ENCODE results near the gene TRAPPC4. TPM values are rescaled to one million over a fixed set of nuclear protein-coding genes. Genes with fewer than 3 reads are reported as not detected.

Gene TRAPPC4
- total RNA-seq, 4 donors from 2014 or later: 8.2 to 55.4 (median 28.6) TPM

DNA sequence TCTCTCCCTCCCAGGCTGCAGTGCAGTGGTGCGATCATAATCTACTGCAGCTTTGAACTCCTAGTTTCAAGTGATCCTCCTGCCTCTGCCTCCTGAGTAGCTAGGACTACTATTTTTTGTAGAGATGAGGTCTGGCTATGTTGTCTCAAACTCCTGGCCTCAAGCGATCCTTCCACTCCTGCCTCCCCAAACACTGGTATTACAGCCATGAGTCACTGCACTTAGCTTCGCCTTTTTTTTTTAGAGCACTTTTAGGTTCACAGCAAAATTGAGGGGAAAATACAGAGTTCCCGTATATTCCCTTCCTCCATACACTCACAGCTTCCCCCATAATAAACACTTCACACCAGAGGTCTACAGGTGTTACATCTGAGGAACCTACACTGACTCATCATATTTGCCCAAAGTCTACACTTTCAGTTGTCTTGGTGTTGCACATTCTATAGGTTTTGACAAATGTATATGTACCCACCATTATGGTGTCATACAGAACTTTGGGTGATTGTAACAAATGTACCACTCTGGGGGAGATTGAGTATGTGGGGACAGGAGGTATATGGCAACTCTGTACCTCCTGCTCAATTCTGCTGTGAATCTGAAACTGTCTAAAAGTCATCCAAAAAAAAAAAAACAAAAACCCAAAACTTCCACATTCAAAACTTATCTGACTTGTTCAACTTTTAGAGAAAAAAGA, 23.4 kb downstream of the TRAPPC4 start:
- no peaks in the 10 kb centered on the region for H3K4me1 ChIP-seq
- TF ChIP-seq, protein P1, sequence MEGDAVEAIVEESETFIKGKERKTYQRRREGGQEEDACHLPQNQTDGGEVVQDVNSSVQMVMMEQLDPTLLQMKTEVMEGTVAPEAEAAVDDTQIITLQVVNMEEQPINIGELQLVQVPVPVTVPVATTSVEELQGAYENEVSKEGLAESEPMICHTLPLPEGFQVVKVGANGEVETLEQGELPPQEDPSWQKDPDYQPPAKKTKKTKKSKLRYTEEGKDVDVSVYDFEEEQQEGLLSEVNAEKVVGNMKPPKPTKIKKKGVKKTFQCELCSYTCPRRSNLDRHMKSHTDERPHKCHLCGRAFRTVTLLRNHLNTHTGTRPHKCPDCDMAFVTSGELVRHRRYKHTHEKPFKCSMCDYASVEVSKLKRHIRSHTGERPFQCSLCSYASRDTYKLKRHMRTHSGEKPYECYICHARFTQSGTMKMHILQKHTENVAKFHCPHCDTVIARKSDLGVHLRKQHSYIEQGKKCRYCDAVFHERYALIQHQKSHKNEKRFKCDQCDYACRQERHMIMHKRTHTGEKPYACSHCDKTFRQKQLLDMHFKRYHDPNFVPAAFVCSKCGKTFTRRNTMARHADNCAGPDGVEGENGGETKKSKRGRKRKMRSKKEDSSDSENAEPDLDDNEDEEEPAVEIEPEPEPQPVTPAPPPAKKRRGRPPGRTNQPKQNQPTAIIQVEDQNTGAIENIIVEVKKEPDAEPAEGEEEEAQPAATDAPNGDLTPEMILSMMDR (IDR thresholded peaks at IDR 0.05): no peak
- TF ChIP-seq POLR2A (IDR thresholded peaks at IDR 0.05): no peak
- H3K27ac ChIP-seq: no peak overlapping the region
- intact Hi-C loops (cut with DNase I; ENCODE audit: low total_unique reads): no loop called here
- H3K36me3 ChIP-seq: no peaks in the 10 kb centered on the region
- H3K4me3 ChIP-seq: no peak overlapping the region
- no peaks in the 10 kb centered on the region for H3K9me3 ChIP-seq
- DNase-seq: no peak
- no peaks in the 10 kb centered on the region for H3K27me3 ChIP-seq

DNA sequence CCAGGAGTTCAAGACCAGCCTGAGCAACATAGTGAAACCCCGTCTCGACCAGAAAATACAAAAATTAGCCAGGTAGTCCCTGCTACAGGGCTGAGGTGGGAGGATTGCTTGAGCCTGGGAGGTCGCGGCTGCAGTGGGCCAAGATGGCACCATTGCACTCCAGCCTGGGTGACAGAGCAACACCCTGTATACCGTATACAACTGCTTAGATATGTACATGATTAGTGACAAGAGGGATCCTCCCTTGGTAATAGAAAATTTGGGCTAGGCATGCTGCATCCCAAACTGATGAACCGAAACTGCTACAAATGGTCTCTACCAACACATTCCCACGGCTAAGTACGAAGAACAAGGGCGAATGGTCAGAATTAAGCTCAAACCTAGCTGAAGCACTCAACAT, 24.4 kb downstream of the TRAPPC4 start:
- no peaks in the 10 kb centered on the region for H3K27me3 ChIP-seq

GRCh38 chr11:119044708-119045107, 26.1 kb downstream of the TRAPPC4 start:
- no peaks in the 10 kb centered on the region for H3K4me1 ChIP-seq
- no peak overlapping the region for H3K4me3 ChIP-seq
- H3K27me3 ChIP-seq: no peaks in the 10 kb centered on the region
- no peak overlapping the region for H3K27ac ChIP-seq
- no peaks in the 10 kb centered on the region for H3K9me3 ChIP-seq
- intact Hi-C loops (cut with DNase I; ENCODE audit: low total_unique reads): no loop called here
- no peak for TF ChIP-seq POLR2A (IDR thresholded peaks at IDR 0.05)
- TF ChIP-seq, protein P1 (IDR thresholded peaks at IDR 0.05): no peak
- H3K36me3 ChIP-seq: no peaks in the 10 kb centered on the region
- DNase-seq: no peak

More for the DNA sequence above, 24.4 kb downstream of the TRAPPC4 start:
- H3K36me3 ChIP-seq: no peaks in the 10 kb centered on the region
- H3K4me3 ChIP-seq: no peak overlapping the region
- intact Hi-C loops (cut with DNase I; ENCODE audit: low total_unique reads): no loop called here
- DNase-seq: no peak
- no peaks in the 10 kb centered on the region for H3K9me3 ChIP-seq
- TF ChIP-seq, protein P1 (IDR thresholded peaks at IDR 0.05): no peak
- TF ChIP-seq POLR2A (IDR thresholded peaks at IDR 0.05): no peak
- no peaks in the 10 kb centered on the region for H3K4me1 ChIP-seq
- H3K27ac ChIP-seq: no peak overlapping the region

DNA sequence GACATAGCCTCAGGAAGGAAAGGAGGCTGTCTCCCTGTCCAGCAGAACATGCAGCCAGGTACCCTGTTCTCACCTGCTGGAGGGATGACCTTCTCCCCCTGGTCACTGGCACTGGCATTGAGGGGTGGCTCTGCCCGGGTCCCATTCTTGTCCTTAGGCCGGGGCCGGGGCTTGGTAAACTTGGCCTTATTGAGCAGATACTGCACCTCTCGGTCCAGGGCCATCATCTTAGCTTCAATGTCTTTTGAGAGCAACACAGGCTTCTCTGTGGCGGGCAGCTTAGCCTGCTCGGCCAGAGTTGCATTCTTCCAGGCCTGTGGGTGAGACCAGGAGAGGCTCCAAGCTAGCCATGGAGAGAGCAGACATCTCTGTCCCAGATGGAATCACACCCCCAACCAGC, 27.9 kb downstream of the TRAPPC4 start:
- no peaks in the 10 kb centered on the region for H3K36me3 ChIP-seq
- H3K4me1 ChIP-seq: no peaks in the 10 kb centered on the region
- no peak overlapping the region for H3K4me3 ChIP-seq
- no peaks in the 10 kb centered on the region for H3K27me3 ChIP-seq
- DNase-seq: no peak
- intact Hi-C loops (cut with DNase I; ENCODE audit: low total_unique reads): no loop called here
- TF ChIP-seq POLR2A (IDR thresholded peaks at IDR 0.05): no peak
- TF ChIP-seq, protein P1 (IDR thresholded peaks at IDR 0.05): no peak
- no peak overlapping the region for H3K27ac ChIP-seq
- no peaks in the 10 kb centered on the region for H3K9me3 ChIP-seq

DNA sequence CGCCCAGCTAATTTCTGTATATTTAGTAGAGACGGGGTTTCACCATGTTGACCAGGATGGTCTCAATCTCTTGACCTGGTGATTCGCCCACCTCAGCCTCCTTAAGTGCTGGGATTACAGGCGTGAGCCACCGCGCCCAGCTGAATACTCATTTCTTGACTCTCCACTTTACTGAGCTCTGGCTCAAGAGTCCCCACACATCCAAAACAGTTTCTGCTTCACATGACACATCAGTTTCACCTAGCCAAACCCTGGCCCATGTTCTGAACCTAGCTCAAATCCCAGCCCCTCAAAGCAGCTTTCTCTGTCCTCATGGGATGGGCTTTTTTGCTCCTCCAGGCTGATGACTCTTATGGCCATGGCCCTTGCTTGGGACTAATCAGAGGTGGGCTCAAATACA, 28.6 kb downstream of the TRAPPC4 start:
- TF ChIP-seq, protein P1 (IDR thresholded peaks at IDR 0.05): no peak
- TF ChIP-seq POLR2A (IDR thresholded peaks at IDR 0.05): no peak
- no peaks in the 10 kb centered on the region for H3K36me3 ChIP-seq
- H3K27ac ChIP-seq: no peak overlapping the region
- no peaks in the 10 kb centered on the region for H3K4me1 ChIP-seq
- no peak overlapping the region for H3K4me3 ChIP-seq
- no peak for DNase-seq
- H3K9me3 ChIP-seq: no peaks in the 10 kb centered on the region
- intact Hi-C loops (cut with DNase I; ENCODE audit: low total_unique reads): no loop called here
- no peaks in the 10 kb centered on the region for H3K27me3 ChIP-seq
